ENCODE measurements around the gene TROAP.

Gene TROAP

DNA sequence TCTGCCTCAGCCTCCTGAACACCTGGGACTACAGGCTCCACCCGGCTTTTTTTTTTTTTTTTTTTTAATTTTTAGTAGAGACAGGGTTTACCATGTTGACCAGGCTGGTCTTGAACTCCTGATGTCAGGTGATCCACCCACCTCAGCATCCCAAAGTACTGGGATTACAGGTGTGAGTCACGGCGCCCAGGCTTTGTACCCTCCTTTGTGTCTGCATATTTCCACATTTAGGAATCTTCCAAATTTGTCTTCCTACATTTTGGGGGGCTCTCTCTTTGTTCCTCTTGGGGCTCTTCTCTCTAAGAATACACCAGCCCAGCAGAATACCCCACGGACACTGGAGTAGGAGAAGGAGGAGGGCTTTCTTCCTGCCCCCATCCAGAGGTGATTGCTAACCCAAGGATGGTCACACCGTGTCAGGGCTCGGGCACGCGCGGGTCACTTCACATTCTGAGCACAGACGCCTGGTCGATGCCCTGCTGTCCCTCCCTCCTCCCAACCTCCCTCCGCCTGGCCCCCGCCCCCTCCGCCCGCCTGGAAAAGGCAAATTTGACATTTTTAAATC, 21.5 kb downstream of the TROAP start:
- no peak for DNase-seq (ENCODE audit: low read depth)

DNA sequence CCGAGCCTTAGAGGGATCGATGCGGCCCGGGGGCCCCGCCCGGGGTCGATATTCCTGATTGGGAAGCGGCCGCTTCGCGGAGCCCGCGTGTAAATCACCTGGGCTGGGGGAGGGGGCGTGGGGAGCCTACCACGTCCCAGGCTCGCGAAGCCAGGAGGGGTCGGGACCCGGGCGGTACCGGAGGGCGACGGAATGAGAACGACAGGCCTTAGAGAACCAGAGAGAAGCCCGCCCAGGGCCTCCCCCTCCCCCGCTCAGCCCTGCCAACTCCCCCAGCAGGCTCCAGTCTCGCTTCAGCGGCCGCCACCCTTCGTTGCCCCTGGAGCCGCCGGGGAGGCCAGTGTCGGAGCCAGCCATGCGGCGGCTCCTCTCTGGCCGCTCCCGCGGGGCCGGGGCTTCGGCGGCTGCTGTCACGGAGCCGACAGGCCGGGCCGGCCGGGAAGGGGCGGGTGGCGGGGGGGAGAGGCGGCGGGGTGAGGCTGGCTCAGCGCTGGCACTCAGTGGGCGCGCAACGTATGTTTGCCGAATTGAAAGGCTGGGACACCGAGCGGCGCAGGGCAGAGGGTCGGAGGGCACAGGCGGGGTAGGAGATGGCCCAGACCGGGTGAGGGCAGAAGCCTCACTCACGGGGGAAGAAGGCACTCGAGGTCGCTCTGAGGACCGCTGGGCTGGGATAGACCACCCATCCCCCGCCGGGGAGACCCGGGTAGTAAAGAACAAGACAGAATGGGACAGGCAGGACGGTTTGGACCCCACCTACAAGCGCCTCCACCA, 22.2 kb downstream of the TROAP start:
- no peak for DNase-seq (ENCODE audit: low read depth)

DNA sequence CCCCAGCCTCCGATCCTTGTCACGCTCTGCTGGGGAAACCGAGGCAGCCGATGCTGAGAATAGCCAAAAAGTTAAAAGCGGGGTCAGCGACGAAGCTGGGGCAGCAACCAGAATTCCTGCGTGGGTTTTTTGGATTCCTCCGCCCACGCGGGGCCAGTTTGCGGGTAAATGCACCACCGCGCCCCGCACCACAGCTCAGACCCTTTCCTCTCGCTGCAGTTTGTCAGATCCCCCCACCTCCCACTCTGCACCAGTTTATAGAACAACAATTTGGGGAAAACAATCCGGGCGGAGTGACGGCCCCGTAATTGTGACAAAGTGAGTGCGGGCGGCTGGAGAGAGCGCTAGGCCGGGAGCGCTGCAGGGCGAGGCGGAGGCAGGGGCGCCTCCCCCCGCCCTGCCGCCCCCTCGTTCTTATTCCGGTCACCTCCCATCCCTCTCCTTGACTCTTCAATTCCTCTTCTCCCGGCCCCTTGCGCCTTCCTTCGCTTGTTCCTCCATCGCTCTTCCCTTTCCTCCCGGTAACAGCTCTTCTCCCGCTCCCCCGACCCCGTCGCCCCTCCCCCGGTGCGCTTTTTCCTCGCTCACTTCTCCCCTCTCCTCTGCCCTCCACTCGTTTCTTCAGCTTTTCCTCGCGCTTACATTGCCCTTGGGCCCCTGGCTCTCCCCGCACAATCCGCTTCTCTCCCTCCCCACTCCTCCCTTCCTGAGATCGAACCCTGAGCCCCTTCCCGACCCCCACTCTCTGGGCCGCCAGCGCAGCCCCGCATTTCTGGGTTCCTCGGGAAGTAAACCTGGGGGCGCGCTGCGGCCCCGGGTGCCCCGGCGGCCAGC, 23.0 kb downstream of the TROAP start:
- no peak for DNase-seq (ENCODE audit: low read depth)

DNA sequence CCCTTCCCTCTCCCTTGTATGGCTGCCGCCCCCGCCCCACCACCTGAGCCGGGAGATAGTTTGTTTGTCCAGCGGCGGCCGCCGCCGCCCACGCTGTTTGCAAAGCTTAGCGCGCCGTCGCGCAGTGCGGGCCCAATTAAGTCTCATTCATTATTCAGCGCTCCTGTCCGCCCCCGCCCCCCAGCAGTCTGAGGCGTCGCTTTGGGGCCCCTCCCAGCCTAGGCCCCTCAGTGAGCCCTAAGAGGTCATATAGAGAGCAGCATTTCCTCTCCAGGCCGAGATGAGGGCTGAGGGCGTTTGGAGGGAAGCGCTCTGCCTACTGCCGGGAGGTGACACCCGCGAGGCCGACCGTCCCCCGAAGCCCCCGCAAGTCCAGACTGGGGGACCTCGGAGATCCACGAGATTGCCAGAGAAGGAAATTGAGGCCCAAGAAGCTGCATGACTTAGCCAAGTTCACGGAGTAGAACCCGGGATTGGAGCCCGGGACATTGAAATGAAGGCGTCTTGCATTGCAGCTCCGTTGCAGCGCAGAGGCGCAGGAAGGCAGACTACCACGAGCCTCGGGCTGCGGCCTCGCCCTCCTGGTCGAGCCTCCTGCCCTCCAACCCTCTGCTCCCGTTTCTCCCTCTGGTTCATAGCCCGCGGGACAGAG, 23.7 kb downstream of the TROAP start, which contains the start of gene DNAJC22:
DNAJC22 (plus strand) TSS at position 230 of the 652 bp plus-strand sequence. CDS start 1,985 bp downstream, outside the sequence.
- no peak for DNase-seq (ENCODE audit: low read depth)

DNA sequence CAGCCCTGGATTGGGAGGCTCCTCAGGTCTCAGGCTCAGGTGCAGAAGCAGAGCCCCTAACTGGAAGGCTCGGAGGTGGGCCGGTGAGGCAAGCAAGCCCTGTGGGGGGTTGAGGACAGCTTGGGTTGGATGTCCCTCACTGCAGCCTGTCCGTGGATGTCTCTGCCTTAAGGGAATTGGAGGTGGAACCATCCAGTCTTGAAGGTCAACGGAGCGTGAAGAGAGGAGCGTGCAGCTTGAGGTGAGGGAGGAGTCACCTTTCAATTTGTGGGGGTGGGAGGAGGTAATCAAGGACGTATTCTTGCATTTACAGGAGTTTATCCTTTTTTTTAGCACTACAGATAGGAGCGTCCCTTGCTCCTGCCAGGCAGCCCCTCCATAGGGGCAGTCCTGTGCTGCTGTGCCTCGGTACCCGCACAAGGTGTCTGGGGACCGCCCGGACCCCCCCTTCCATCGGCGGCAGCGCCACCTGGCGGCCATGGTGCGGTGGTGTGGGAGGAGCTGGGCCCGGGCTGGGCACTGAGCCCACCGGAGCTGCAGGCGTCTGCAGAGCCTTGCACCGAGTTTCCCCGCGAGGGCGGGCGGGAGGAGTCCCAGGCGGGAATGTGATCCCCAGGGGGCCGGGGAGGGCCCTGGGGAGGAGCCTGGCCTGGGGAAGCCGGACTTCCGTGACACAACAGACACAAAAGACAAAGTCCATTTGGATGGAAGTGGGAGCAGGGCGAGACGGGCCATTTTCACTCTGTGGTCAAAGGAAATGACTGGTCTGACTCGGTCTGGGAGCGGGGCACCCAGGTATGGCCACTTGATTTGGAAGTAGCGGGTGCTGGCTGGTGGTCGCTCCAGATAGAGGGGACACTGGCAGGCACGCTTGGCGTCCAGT, 24.5 kb downstream of the TROAP start:
- peak; percentile 62 for DNase-seq (ENCODE audit: low read depth)

DNA sequence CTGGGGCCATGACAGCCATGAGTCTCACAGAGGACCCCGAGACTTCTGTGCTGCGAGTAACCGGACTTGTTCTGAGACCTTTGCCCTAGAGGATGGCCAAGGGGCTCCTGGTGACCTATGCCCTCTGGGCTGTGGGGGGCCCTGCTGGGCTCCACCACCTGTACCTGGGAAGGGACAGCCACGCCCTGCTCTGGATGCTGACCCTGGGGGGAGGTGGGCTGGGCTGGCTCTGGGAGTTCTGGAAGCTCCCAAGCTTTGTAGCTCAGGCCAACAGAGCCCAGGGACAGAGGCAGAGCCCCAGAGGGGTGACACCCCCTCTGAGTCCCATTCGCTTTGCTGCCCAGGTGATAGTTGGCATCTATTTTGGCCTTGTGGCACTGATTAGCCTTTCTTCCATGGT, 25.7 kb downstream of the TROAP start:
- no peak for DNase-seq (ENCODE audit: low read depth)

DNA sequence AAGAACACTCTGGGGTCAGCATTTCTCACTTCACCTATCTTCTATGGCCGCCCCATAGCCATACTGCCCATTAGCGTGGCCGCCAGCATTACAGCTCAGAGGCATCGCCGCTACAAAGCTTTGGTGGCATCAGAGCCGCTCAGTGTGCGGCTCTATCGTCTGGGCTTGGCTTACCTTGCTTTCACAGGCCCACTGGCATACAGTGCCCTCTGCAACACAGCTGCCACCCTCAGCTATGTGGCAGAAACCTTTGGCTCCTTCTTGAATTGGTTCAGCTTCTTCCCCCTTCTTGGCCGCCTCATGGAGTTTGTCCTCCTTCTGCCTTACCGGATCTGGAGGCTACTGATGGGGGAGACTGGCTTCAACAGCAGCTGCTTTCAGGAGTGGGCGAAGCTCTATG, 26.2 kb downstream of the TROAP start:
- no peak for DNase-seq (ENCODE audit: low read depth)

DNA sequence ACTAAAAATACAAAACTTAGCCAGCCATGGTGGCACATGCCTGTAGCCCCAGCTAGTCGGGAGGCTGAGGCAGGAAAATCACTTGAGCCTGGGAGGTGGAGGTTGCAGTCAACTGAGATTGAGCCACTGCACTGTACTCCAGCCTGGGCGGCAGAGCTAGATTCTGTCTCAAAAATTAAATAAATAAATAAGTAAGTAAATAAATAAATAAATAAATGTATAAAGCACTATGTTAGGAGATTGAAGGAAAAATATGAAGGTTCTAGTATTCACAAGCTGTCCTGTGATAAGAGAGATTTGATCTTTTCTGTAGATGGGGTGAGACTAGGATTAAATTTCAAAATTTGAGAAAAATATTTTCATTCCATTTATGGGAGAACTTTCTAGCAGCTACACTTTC, 29.3 kb downstream of the TROAP start:
- no peak for DNase-seq (ENCODE audit: low read depth)

DNA sequence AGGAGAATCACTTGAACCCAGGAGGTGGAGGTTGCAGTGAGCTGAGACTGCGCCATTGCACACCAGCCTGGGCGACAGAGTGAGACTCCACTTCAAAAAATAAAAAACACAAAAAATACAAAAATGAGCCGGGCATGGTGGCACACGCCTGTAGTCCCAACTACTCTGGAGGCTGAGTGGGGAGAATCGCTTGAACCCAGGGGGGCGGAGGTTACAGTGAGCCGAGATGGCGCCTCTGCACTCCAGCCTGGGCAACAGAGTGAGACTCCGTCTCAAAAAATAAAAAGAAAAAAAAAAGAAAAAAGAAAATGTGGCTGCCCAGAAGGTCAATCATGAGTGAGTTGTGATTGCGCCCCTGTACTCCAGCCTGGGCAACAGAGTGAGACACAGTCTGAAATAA, 32.9 kb downstream of the TROAP start:
- no peak for DNase-seq (ENCODE audit: low read depth)

DNA sequence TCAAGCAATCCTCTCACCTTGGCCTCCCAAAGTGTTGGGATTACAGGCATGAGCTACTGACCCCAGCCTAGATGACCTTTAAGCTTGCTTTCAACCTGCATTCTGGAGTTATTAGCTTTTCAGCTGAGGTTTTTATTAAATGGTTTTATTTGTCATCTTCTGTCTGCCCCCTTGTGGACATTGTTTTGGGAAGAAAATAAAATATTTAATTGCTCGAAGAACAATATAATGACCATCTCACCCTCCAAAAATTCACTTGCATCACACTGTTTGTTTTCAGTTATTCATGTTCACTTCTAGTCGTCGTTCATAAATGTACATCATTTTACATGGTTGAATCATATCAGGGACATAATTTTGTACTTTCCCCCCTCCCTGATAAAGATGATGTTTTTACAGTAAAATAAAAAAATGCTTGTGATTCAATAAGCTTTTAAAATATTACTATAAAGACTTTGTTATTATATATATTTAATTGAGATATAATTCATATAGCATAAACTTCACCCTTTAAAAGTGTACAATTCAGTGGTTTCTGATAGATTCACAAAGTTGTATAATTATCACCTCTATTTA, 34.1 kb downstream of the TROAP start:
- no peak for DNase-seq (ENCODE audit: low read depth)

DNA sequence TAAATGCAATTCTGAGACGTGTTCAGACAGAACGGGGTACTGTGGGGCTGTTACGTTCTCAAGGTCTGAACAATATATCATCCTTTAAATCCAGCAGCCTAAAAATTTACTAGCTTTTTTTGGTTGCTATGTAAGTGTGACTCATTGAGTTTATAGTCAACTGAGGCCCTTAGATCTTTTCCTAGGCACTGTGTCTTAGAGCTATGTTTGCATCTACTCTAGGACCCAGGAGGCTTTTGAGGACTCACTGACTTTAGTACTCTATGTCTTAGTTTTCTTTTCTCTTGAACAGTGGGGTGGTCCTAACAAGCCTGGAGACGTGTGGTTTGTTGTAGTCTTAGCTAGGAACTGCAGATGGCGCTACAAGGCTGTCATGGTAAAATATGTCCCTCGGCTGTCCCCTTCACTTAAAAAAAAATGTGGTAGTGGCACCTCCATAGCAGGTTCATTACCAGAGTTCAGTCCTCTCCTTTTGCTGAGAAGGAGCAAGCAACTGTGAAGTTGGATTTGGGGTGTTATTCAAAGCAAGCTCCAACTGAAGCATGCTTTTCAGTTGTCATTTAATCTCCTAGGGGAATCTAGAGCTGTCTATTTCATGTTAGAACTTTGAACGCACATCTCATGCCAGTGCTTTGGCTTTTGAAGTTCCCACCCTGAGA, 35.6 kb downstream of the TROAP start:
- peak; percentile 36 for DNase-seq (ENCODE audit: low read depth)

DNA sequence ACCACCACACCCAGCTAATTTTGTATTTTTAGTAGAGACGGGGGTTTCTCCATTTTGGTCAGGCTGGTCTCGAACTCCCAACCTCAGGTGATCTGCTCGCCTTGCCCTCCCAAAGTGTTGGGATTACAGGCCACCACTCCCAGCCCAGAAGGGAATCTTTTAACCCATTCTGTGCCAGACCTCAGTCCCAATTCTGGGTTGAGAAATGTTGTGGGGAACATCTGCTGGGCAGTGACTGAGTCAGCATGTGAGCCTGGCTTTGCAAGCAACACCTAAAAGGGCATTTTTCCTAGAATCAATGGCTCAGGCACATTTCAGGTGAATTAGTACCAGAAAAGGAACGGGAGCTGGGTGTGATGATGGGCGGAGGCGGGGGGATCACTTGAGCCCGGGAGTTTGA, 36.6 kb downstream of the TROAP start:
- no peak for DNase-seq (ENCODE audit: low read depth)

DNA sequence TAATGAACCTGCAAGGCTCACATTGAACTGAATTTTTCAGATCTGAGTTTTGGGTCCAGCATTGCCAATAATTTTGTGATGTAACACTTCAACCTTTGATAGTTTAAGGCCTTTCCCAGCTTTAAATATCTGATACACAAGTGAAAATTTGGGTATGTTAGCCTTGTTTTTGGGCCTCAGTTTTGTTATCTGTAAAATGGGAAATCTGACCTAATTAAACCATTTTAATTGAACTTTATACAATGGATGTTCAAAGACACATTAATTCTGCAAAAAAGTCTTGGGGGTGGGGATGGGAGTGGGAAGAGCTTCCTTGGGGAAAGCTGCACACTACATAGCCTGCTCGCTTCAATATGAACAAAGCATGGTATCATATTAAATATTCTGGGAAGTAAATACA, 39.0 kb downstream of the TROAP start:
- DNase-seq (ENCODE audit: low read depth): no peak

DNA sequence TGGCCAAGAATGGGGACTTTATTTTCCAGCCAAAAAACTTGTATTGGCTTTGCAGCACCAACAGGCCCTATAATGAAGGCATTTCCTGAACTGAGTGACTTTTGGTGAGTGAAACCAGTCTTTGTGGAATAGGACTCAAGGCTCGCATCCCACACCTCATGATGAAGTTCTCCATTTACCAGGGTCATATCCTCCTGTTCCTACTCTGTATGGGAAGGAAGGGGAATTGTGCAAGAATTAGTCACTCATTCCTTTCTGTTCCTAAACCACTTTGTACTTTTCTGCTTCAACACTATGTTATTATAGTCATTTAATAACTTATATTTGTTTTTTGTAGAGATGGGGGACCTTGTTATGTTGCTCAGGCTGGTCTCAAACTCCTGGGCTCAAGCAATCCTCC, 41.9 kb downstream of the TROAP start:
- no peak for DNase-seq (ENCODE audit: low read depth)

DNA sequence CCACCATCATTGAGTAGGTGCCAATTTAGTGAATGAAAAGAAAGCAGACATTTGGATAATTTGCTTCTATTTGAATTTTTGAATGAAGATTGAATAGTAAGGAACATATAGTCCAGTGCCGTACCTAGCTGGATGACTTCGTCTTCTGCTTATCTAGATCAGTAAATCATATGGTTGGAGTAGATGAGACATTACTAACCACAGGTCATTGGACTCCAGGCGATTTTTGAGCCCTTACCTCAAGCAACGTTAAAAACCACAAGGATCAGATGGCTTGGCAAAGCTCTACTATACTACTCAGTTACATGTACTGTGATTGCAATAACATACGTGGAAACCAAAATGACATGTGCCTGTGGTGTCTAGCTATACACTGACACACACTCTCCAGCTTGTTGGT, 42.5 kb downstream of the TROAP start:
- DNase-seq (ENCODE audit: low read depth): no peak

DNA sequence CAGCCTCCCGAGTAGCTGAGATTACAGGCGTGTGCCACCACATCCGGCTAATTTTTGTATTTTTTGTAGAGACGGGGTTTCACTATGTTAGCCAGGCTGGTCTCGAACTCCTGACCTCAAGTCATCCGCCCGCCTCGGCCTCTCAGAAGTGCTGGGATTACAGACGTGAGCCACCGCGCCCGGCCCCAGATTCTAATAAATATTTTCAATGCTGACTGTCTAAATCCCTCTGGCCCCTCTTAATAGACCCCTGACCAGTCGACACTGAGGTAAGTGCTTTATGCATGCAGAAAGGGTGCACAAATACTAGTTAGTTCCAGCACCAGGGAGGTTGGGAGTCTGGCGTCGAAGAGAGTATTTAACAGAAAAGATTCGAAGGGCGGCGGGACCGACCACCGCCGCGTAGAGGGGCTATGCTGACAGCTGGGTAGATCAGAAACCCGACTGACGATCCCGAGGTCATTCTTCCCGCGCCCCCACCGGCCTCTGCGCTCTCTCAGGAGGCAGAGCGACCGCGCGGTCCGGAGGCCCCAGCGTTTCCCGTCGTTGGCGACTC, 43.1 kb downstream of the TROAP start:
- no peak for DNase-seq (ENCODE audit: low read depth)

DNA sequence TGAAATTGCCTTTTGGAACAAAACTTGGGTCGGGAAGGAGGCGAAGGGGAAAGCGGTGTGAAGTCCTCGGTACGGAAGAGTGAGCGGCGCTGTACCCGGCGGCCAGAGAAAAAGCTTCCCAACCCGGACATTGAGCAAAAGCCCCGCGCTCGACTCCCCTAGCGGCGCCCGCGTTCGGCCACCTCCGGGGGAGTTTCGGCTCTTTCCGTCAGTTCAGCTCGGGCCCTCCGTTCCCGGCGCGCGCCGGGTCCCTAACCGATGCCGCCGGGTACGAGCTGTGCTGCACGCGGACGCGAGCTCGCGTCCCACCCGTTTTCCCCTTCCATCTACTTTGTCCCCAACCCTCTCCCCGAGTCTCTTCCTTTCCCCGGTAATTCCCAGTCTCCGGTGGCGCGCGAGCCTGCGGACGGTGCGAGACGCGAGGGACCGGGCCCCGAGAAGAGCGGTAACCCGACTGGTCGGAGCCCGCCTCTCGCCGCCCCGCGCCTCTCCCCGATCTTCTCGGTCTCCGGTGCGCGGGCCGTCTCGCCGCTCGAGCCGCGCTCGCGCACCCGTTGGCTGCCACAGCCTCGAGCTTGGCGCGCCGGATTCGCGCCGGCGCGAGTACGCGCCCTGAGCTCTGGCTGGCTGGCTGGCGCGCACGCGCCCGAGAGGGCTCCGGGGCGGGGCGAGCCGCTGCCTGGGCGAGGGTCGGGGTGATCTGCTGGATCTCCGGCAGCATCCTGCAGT, 43.8 kb downstream of the TROAP start:
- DNase-seq (ENCODE audit: low read depth): peak; percentile 72

DNA sequence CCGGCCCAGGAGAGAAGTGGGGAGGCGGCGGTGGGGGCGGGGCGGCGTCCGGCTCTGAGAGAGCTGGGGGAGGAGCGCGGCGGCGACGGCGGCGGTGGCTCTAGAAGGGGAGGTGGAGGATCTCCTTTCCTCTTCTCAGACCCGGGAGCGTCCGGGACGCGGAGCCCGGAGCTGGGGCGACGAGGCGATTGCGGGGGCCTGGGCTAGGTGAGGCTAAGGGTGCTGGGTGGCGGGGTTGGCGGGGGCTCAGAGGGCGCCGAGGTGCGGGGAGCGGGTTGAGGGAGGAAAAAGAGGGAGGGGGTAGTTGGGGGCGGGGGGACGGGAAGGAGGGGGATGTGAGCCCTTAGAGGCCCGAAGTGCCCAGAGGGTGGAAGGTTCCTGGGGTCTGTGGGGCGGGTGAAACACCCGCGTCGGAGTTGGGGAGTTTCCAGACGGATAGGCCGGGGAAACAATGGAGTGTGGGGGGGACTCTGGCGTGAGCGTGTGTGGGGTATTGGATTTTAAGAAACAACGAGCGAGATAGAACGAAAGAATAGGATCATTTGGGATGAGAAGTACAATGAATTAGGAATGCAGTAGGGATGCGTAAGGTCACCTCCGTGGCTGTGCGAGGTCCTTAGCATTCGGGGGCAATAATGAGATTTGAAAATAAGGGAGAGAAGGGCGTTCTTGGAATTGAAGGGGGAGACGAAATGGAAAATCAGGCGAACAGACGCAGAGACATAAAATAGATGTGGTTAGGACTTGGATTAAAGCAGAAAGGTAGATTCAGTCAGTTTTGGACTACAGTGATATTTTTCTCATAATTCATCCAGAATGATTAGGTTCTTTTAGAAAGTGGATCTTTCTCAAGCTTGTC, 44.6 kb downstream of the TROAP start, which contains the start of gene SPATS2:
SPATS2 (plus strand) TSS at position 82 of the 859 bp plus-strand sequence. CDS start 93,551 bp downstream, outside the sequence.
- no peak for DNase-seq (ENCODE audit: low read depth)
